H1 (cell line): ENCODE data around the gene CHN2. TPM values are rescaled to one million over a fixed set of nuclear protein-coding genes. Genes with fewer than 3 reads are reported as not detected.

Source experiments
- CTCF ChIA-PET: fragments of 300-600 bp; sonication (Branson Sonifier 250); formaldehyde crosslinking; loops from one replicate; lab custom pipeline; 2021; ENCODE audit not compliant: partially characterized antibody; lab: Charles Lee
- POLR2A ChIA-PET: fragments of 300-600 bp; sonication (Branson Sonifier 250); formaldehyde crosslinking; loops from one replicate; lab custom pipeline; 2021; ENCODE audit warnings: inconsistent platforms; ENCODE audit not compliant: partially characterized antibody; lab: Charles Lee
- DNase-seq, 2 experiments: peaks; one replicate each; pipeline versions ENCODE4 v3.0.0 to v3.0.0-alpha.2; 2010 to 2022; ENCODE audit warnings: low spot score in 2 of 2, low read depth in 1 of 2, mixed read lengths in 1 of 2
- FAIRE-seq: peaks from 2 replicates; lab custom pipeline; 2011; peaks lifted over from hg19 to GRCh38; lab: Jason Lieb, UNC
- H2AFZ ChIP-seq: 2 replicates; pipeline ENCODE4 v1.8.1; 2012; ENCODE audit warnings: low read length, inconsistent platforms
- H2AK5ac ChIP-seq: 2 replicates; pipeline ENCODE4 v1.6.1; 2013; ENCODE audit warnings: low read depth, low read length
- H2BK120ac ChIP-seq: replicated peaks from 2 replicates; pipeline ENCODE3; 2013; ENCODE audit warnings: low read depth, low read length, inconsistent platforms
- H2BK12ac ChIP-seq: 2 replicates; pipeline ENCODE4 v1.6.1; 2013; ENCODE audit warnings: low read depth, low read length
- H2BK15ac ChIP-seq: 2 replicates; pipeline ENCODE4 v1.6.1; 2013; ENCODE audit warnings: low read length
- H2BK20ac ChIP-seq: 2 replicates; pipeline ENCODE4 v1.6.1; 2013; ENCODE audit warnings: low read length
- H2BK5ac ChIP-seq: 2 replicates; pipeline ENCODE4 v1.6.1; 2013; ENCODE audit warnings: low read depth, low read length
- H3K14ac ChIP-seq: 2 replicates; pipeline ENCODE4 v1.6.1; 2013; ENCODE audit warnings: inconsistent platforms; ENCODE audit not compliant: insufficient read length
- H3K18ac ChIP-seq: 2 replicates; pipeline ENCODE4 v1.6.1; 2013; ENCODE audit warnings: low read length; ENCODE audit errors: extremely low read depth
- H3K23ac ChIP-seq: 2 replicates; pipeline ENCODE4 v1.6.1; 2013; ENCODE audit warnings: inconsistent platforms; ENCODE audit not compliant: insufficient read length
- H3K23me2 ChIP-seq: 2 replicates; pipeline ENCODE4 v1.6.1; 2013; ENCODE audit warnings: low read depth, low read length
- H3K27ac ChIP-seq: 2 replicates; pipeline ENCODE4 v1.6.1; 2011; ENCODE audit warnings: low read depth, low read length, inconsistent platforms
- H3K27me3 ChIP-seq, 4 experiments: replicated peaks in 1 of 4; 1 replicate in 1 of 4; 2 replicates in 3 of 4; pipeline versions ENCODE4 v1.6.1 to v1.8.1; 2011 to 2013; ENCODE audit warnings: low read length in 3 of 4, mild to moderate bottlenecking in 3 of 4, inconsistent platforms in 2 of 4, mixed read lengths in 2 of 4, moderate library complexity in 1 of 4; ENCODE audit not compliant: control insufficient read depth in 3 of 4, insufficient read depth in 3 of 4; ENCODE audit errors: extremely low read depth in 1 of 4
- H3K36me3 ChIP-seq, 4 experiments: 2 replicates each; pipeline versions ENCODE4 v1.6.1 to v1.8.1; 2011 to 2013; ENCODE audit warnings: mild to moderate bottlenecking in 4 of 4, low read length in 3 of 4, moderate library complexity in 2 of 4, control low read depth in 1 of 4, inconsistent platforms in 1 of 4; ENCODE audit not compliant: insufficient read depth in 4 of 4, control insufficient read depth in 2 of 4
- H3K4ac ChIP-seq: replicated peaks from 2 replicates; pipeline ENCODE3; 2013; ENCODE audit warnings: low read length, low read depth, mixed read lengths, inconsistent platforms; ENCODE audit not compliant: insufficient read length
- H3K4me1 ChIP-seq, 4 experiments: replicated peaks in 1 of 4; 1 replicate in 1 of 4; 2 replicates in 3 of 4; pipeline versions ENCODE4 v1.6.1 to v1.8.1; 2011 to 2013; ENCODE audit warnings: low read length in 3 of 4, inconsistent platforms in 2 of 4, mixed read lengths in 1 of 4; ENCODE audit not compliant: insufficient read depth in 4 of 4, control insufficient read depth in 3 of 4
- H3K4me2 ChIP-seq, 2 experiments: 2 replicates each; pipeline versions ENCODE4 v1.6.1 to v1.8.1; 2011 to 2013; ENCODE audit warnings: low read depth in 2 of 2, low read length in 2 of 2, control low read depth in 1 of 2, inconsistent platforms in 1 of 2, mild to moderate bottlenecking in 1 of 2; ENCODE audit not compliant: insufficient read depth in 1 of 2
- H3K4me3 ChIP-seq, 4 experiments: fragments of 200-600, 300-600 bp in 1 of 4; sonication (generic), shearing (Covaris generic), sonication (Bioruptor Twin) in 1 of 4; 2 replicates each; pipeline versions ENCODE4 v1.5.1 to v1.8.1; 2011 to 2016; ENCODE audit warnings: low read length in 4 of 4, low read depth in 3 of 4, control low read depth in 2 of 4, inconsistent platforms in 2 of 4, mild to moderate bottlenecking in 2 of 4, mixed read lengths in 1 of 4, moderate library complexity in 1 of 4; ENCODE audit not compliant: insufficient read depth in 2 of 4; ENCODE audit errors: extremely low read depth in 1 of 4
- H3K56ac ChIP-seq: replicated peaks from 2 replicates; pipeline ENCODE3; 2013; ENCODE audit warnings: low read depth, mild to moderate bottlenecking, mixed read lengths, low read length, inconsistent platforms; ENCODE audit not compliant: insufficient read length
- H3K79me1 ChIP-seq: 2 replicates; pipeline ENCODE4 v1.6.1; 2013; ENCODE audit warnings: low read depth, low read length, control low read depth
- H3K79me2 ChIP-seq, 2 experiments: 2 replicates each; pipeline versions ENCODE4 v1.6.1 to v1.8.1; 2012 to 2013; ENCODE audit warnings: low read length in 2 of 2, mild to moderate bottlenecking in 2 of 2, inconsistent platforms in 1 of 2; ENCODE audit not compliant: insufficient read depth in 2 of 2, control insufficient read depth in 1 of 2
- H3K9ac ChIP-seq, 4 experiments: replicated peaks in 1 of 4; 1 replicate in 1 of 4; 2 replicates in 3 of 4; pipeline versions ENCODE4 v1.6.1 to v1.8.1; 2011 to 2013; ENCODE audit warnings: low read depth in 3 of 4, low read length in 3 of 4, control low read depth in 2 of 4, mild to moderate bottlenecking in 2 of 4, moderate library complexity in 2 of 4, inconsistent platforms in 1 of 4; ENCODE audit errors: extremely low read depth in 1 of 4
- H3K9me3 ChIP-seq, 2 experiments: 2 replicates each; pipeline versions ENCODE4 v1.6.1 to v1.8.1; 2012 to 2013; ENCODE audit warnings: mild to moderate bottlenecking in 2 of 2, moderate library complexity in 2 of 2, control low read depth in 1 of 2, inconsistent platforms in 1 of 2, low read depth in 1 of 2, low read length in 1 of 2, mixed read lengths in 1 of 2; ENCODE audit not compliant: insufficient read depth in 2 of 2
- H4K20me1 ChIP-seq, 2 experiments: replicated peaks in 1 of 2; 2 replicates each; pipeline versions ENCODE3 to v1.8.1; 2011 to 2013; ENCODE audit warnings: inconsistent platforms in 2 of 2, low read length in 2 of 2, mild to moderate bottlenecking in 1 of 2; ENCODE audit not compliant: insufficient read depth in 2 of 2, control insufficient read depth in 1 of 2
- H4K5ac ChIP-seq: 2 replicates; pipeline ENCODE4 v1.6.1; 2013; ENCODE audit warnings: low read length, low read depth, mixed read lengths, inconsistent platforms; ENCODE audit not compliant: insufficient read length
- H4K8ac ChIP-seq: 2 replicates; pipeline ENCODE4 v1.8.0; 2013; ENCODE audit warnings: mild to moderate bottlenecking, moderate library complexity, low read length, inconsistent platforms; ENCODE audit not compliant: insufficient read depth; ENCODE audit errors: extremely low read depth
- H4K91ac ChIP-seq: replicated peaks from 2 replicates; pipeline ENCODE3; 2013; ENCODE audit warnings: low read length, mixed read lengths, inconsistent platforms; ENCODE audit not compliant: insufficient read length
- ASH2L ChIP-seq: fragments of 200-600, 300-600 bp; sonication (generic); IDR thresholded peaks from one replicate; pipeline ENCODE4 v1.7.1; 2017; ENCODE audit warnings: low read length
- BCL11A ChIP-seq, 2 experiments: IDR thresholded peaks; one replicate each; pipeline ENCODE4 v1.6.1; 2011; ENCODE audit warnings: low read depth in 2 of 2, low read length in 2 of 2, mild to moderate bottlenecking in 2 of 2
- EGR1 ChIP-seq: IDR thresholded peaks from 2 replicates; pipeline ENCODE4 v1.6.1; 2011; ENCODE audit warnings: low read depth, low read length, borderline replicate concordance
- FOSL1 ChIP-seq: IDR thresholded peaks from 2 replicates; pipeline ENCODE4 v1.6.1; 2011; ENCODE audit warnings: mild to moderate bottlenecking, low read depth, low read length, moderate library complexity; ENCODE audit not compliant: insufficient read depth
- JUN ChIP-seq: IDR thresholded peaks from 2 replicates; pipeline ENCODE4 v1.6.1; 2011; ENCODE audit warnings: low read depth, mild to moderate bottlenecking, improper control_type of control experiment, low read length
- MAFK ChIP-seq: IDR thresholded peaks from 2 replicates; pipeline ENCODE4 v1.6.1; 2012; ENCODE audit warnings: low read depth, mild to moderate bottlenecking, improper control_type of control experiment, low read length
- POLR2AphosphoS5 ChIP-seq: IDR thresholded peaks from 2 replicates; pipeline ENCODE4 v1.6.1; 2011; ENCODE audit warnings: low read depth, low read length
- RXRA ChIP-seq: IDR thresholded peaks from 2 replicates; pipeline ENCODE4 v1.6.1; 2011; ENCODE audit warnings: low read depth, mild to moderate bottlenecking, low read length, moderate library complexity; ENCODE audit not compliant: insufficient read depth
- SUZ12 ChIP-seq: fragments of 200-600 bp; sonication (generic); IDR thresholded peaks from 2 replicates; pipeline ENCODE4 v1.6.1; 2012; ENCODE audit warnings: mild to moderate bottlenecking, inconsistent platforms, low read length, moderate library complexity, mixed read lengths
- TAF7 ChIP-seq: optimal IDR thresholded peaks from 2 replicates; pipeline ENCODE3; 2011; ENCODE audit warnings: low read depth, mild to moderate bottlenecking, inconsistent platforms, low read length, moderate library complexity, borderline replicate concordance
- YY1 ChIP-seq: IDR thresholded peaks from 2 replicates; pipeline ENCODE4 v1.6.1; 2011; ENCODE audit warnings: low read depth, mild to moderate bottlenecking, low read length
- WGBS, 2 experiments: shearing (Covaris generic) in 1 of 2; methylation state at CpG; one replicate each; pipeline versions ENCODE4 v1.1.6 to v1.1.7; 2013 to 2015; ENCODE audit warnings: low lambda C conversion rate in 2 of 2, mixed read lengths in 2 of 2, inconsistent platforms in 1 of 2, low coverage in 1 of 2, missing lambda C conversion rate in 1 of 2; ENCODE audit not compliant: insufficient replicate concordance in 2 of 2, insufficient coverage in 1 of 2, insufficient read length in 1 of 2; ENCODE audit errors: extremely low coverage in 1 of 2, missing lambda C conversion rate in 1 of 2; 5-methylcytosine and 5-hydroxymethylcytosine counted together
- polyA plus RNA-seq, 7 experiments: library from polyadenylated mRNA; depleted of rRNA in 3 of 7; stranded (reverse) in 5 of 7; unstranded in 2 of 7; fragments of >200 nt in 5 of 7; fragments of 200-250 nt in 2 of 7; gene quantifications; 1 replicate in 5 of 7; 2 replicates in 1 of 7; 4 replicates in 1 of 7; pipeline versions ENCODE4 v1.2.1 to v1.2.3, GENCODE V29; 2011 to 2013; ENCODE audit warnings: missing spikeins in 2 of 7, mixed read lengths in 2 of 7
- total RNA-seq: library from RNA; stranded (reverse); fragmentation: NEBNext Ultra II Directional; extraction: Animal tissue kit (Norgen Biotek cat#: 25700); gene quantifications from 2 replicates; pipeline ENCODE4 v1.2.1, GENCODE V29; 2021
- TF ChIP-seq, protein P1 (sequence below): IDR thresholded peaks from 2 replicates; pipeline ENCODE4 v1.6.1; 2011; ENCODE audit warnings: low read depth, mild to moderate bottlenecking, low read length; ENCODE audit not compliant: insufficient read depth

Gene CHN2
- total and polyA plus RNA-seq, 2 of the 8 experiments (the other 6 are each of a cell fraction or from before 2014, with no cell fraction given): 2.9 to 4.8 TPM

DNA sequence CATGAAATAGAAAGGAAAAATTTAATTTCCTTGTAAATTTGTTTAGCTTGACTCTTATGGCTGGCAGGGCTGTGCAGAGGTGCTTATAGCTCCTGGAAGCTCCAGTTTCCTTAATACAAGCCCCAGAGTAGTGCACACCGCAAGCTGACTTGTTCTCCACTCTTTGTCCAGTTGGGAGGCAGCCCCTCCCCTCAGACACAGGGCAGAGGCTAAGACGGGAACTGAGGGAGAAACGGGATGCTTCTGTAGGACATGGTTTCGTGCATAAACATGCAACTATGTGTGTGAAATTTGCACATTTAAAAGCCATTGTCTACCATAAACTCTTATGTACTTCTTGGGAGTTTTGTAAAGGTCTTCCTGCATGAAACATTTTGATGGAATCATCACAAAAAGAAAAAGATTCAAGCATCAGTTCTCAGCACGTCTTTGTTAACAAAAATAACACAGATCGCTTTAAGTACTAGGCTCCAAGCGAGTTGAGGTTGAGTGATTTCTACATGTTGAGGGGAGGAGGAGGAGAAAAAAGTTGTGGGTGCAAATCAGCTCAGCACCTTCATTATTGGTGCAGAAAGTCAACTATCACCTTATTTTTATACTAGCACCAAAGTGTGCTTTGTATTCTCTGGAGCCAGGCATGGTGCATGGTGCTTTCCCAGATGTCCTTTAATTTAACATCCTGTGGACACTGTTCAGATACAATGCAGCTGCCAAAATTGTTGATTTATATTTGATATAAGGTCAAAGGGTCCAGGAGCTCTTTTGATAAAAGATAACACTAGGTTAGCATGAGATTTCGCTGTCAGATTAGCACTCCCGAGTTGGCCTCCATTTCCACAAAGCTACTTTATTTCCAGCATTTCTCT is 124.5 kb downstream of the CHN2 start:
- no peak overlapping the region for H2BK5ac ChIP-seq
- H3K27me3 ChIP-seq: no peaks in the 10 kb centered on the region
- FAIRE-seq (peak; percentile 42), DNase-seq (no peak)
- no peak overlapping the region for H4K8ac ChIP-seq
- ChIA-PET POLR2A (interaction anchor here (0.6 to 1.6 kb wide), 4 partner anchors 14 to 131 kb away, joined by 3 to 4 read pairs (median 4); no protein-coding TSS in a partner anchor), CTCF (interaction anchor here (0.6 to 2.5 kb wide), 9 partner anchors 12 to 200 kb away, joined by 3 to 12 read pairs (median 3); no protein-coding TSS in a partner anchor)
- H4K91ac ChIP-seq: no peak overlapping the region
- H3K4ac ChIP-seq: no peak overlapping the region
- H4K20me1 ChIP-seq: no peaks in the 10 kb centered on the region
- H2BK12ac ChIP-seq: no peak overlapping the region
- no peak overlapping the region for H4K5ac ChIP-seq
- H3K27ac ChIP-seq: no peak overlapping the region
- H2BK15ac ChIP-seq: no peak overlapping the region
- no peak overlapping the region for H2AK5ac ChIP-seq
- TF ChIP-seq RXRA (no peak), ASH2L (no peak), TAF7 (no peak), POLR2AphosphoS5 (no peak), SUZ12 (no peak), MAFK (no peak), FOSL1 (no peak), EGR1 (no peak), YY1 (no peak), JUN (no peak), BCL11A (IDR thresholded peaks at IDR 0.05; ENCODE audit: low read depth in 2 of 2, low read length in 2 of 2) (no peak)
- TF ChIP-seq, protein P1, sequence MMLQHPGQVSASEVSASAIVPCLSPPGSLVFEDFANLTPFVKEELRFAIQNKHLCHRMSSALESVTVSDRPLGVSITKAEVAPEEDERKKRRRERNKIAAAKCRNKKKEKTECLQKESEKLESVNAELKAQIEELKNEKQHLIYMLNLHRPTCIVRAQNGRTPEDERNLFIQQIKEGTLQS: no peak
- no peaks in the 10 kb centered on the region for H3K79me1 ChIP-seq
- H3K14ac ChIP-seq: no peak overlapping the region
- H3K9me3 ChIP-seq: no peaks in the 10 kb centered on the region
- no peak overlapping the region for H2BK120ac ChIP-seq
- no peaks in the 10 kb centered on the region for H3K79me2 ChIP-seq
- H2BK20ac ChIP-seq: no peak overlapping the region
- no peak overlapping the region for H3K23ac ChIP-seq
- 84% methylated on average over 9 of the region's 9 CpGs; no CpG with 5 or more reads in 1 of the 2 experiments for WGBS, 2 experiments
- no peaks in the 10 kb centered on the region for H3K36me3 ChIP-seq
- no peak overlapping the region for H3K18ac ChIP-seq
- peaks cover 0 to 10% (median 8%) of the 10 kb centered on the region in 4 experiments; a peak in 4 of 7 replicates for H3K4me1 ChIP-seq
- no peak overlapping the region for H2AFZ ChIP-seq
- no peak overlapping the region for H3K4me2 ChIP-seq
- H3K9ac ChIP-seq: no peak overlapping the region
- no peaks in the 10 kb centered on the region for H3K23me2 ChIP-seq
- H3K4me3 ChIP-seq: no peak overlapping the region
- H3K56ac ChIP-seq: no peak overlapping the region
